HepG2 (cell line): ENCODE measurements around the gene GRB10. TPM values are rescaled to one million over a fixed set of nuclear protein-coding genes. Genes with fewer than 3 reads are reported as not detected.

ENCODE experiments used
- ATAC-seq: fragments of 200-7000 bp; cut with Tn5 transposase; 3 replicates; pipeline ENCODE4 v1.9.1; 2020; ENCODE audit warnings: mild to moderate bottlenecking, moderate library complexity
- BruUV-seq: library from RNA; stranded (reverse); fragments of 400-500 nt; replicated peaks from 2 replicates; lab custom pipeline; 2021; lab: Mats Ljungman, UMichigan
- CTCF ChIA-PET: fragments of 300-600 bp; formaldehyde crosslinking; extraction: SDS; loops from one replicate; lab custom pipeline; 2021; ENCODE audit warnings: low total read pairs, inconsistent platforms, low intra/inter-chr PET ratio; lab: Yijun Ruan, JAX
- POLR2A ChIA-PET: fragments of 350-600 bp; sonication (Branson Sonifier 250); formaldehyde crosslinking; loops from one replicate; lab custom pipeline; 2020; ENCODE audit warnings: antibody characterized with exemption, inconsistent platforms; lab: Yijun Ruan, JAX
- DNase-seq: peaks from one replicate; pipeline ENCODE4 v3.0.0-alpha.2; 2015; ENCODE audit warnings: low spot score
- FAIRE-seq: peaks from 3 replicates; lab custom pipeline; 2011; peaks lifted over from hg19 to GRCh38; lab: Jason Lieb, UNC
- H2AFZ ChIP-seq: one replicate; pipeline ENCODE4 v1.6.1; 2011; ENCODE audit warnings: low read length, inconsistent platforms
- H3K27ac ChIP-seq: fragments of 300-600 bp; 3 replicates; pipeline ENCODE4 v1.8.0; 2011; ENCODE audit warnings: mixed run types, mild to moderate bottlenecking, mixed read lengths, low read length, inconsistent platforms; ENCODE audit not compliant: insufficient read depth; ENCODE audit errors: extremely low read length
- H3K27me3 ChIP-seq, 2 experiments: fragments of 200-600 bp in 1 of 2; 2 replicates in 1 of 2; 3 replicates in 1 of 2; pipeline versions ENCODE4 v1.6.0 to v1.8.0; 2011; ENCODE audit warnings: low read length in 2 of 2, mild to moderate bottlenecking in 2 of 2, moderate library complexity in 2 of 2, inconsistent platforms in 1 of 2; ENCODE audit not compliant: insufficient read depth in 2 of 2, control insufficient read depth in 1 of 2
- H3K36me3 ChIP-seq, 2 experiments: fragments of 200-600 bp in 1 of 2; replicated peaks in 1 of 2; 2 replicates in 1 of 2; 3 replicates in 1 of 2; pipeline versions ENCODE4 v1.5.1 to v1.8.0; 2011; ENCODE audit warnings: low read length in 2 of 2, inconsistent platforms in 1 of 2; ENCODE audit not compliant: insufficient read depth in 2 of 2, control insufficient read depth in 1 of 2
- H3K4me1 ChIP-seq: 2 replicates; pipeline ENCODE4 v1.5.1; 2012; ENCODE audit warnings: low read length, inconsistent platforms; ENCODE audit not compliant: insufficient read depth
- H3K4me2 ChIP-seq: 2 replicates; pipeline ENCODE4 v1.6.0; 2011; ENCODE audit warnings: low read depth, low read length, inconsistent platforms
- H3K4me3 ChIP-seq, 3 experiments: fragments of 200-600 bp in 1 of 3; sonication (generic), shearing (Covaris generic) in 1 of 3; replicated peaks in 1 of 3; 2 replicates each; pipeline ENCODE4 v1.5.1; 2011 to 2016; ENCODE audit warnings: low read length in 3 of 3, inconsistent platforms in 2 of 3, low read depth in 2 of 3, mild to moderate bottlenecking in 2 of 3, control low read depth in 1 of 3, mixed read lengths in 1 of 3; ENCODE audit not compliant: insufficient read depth in 1 of 3
- H3K79me2 ChIP-seq: one replicate; pipeline ENCODE4 v1.6.1; 2011; ENCODE audit warnings: low read length, inconsistent platforms; ENCODE audit not compliant: insufficient read depth
- H3K9ac ChIP-seq: 2 replicates; pipeline ENCODE4 v1.6.0; 2011; ENCODE audit warnings: mild to moderate bottlenecking, low read depth, low read length, inconsistent platforms; ENCODE audit not compliant: insufficient read depth
- H3K9me3 ChIP-seq: 2 replicates; pipeline ENCODE4 v1.5.1; 2012; ENCODE audit warnings: mild to moderate bottlenecking, low read length
- H4K20me1 ChIP-seq: 2 replicates; pipeline ENCODE4 v1.6.0; 2011; ENCODE audit warnings: inconsistent platforms, mild to moderate bottlenecking, low read length, moderate library complexity; ENCODE audit not compliant: insufficient read depth
- HNRNPLL ChIP-seq: fragments of 200-400 bp; formaldehyde crosslinking; IDR thresholded peaks from 2 replicates; pipeline ENCODE4 v1.6.1; 2017; ENCODE audit warnings: mild to moderate bottlenecking, low read depth, low read length; ENCODE audit not compliant: poor library complexity, severe bottlenecking
- KDM1A ChIP-seq: IDR thresholded peaks from 2 replicates; pipeline ENCODE4 v1.6.1; 2016; ENCODE audit warnings: missing compliant biosample characterization
- TBL1XR1 ChIP-seq: fragments of 150-350 bp; IDR thresholded peaks from 2 replicates; pipeline ENCODE4 v1.6.1; 2014; ENCODE audit warnings: borderline replicate concordance, low read length; ENCODE audit not compliant: partially characterized antibody
- TBX3 ChIP-seq: fragments of 450-650 bp; IDR thresholded peaks from 2 replicates; pipeline ENCODE4 v1.6.1; 2017; ENCODE audit warnings: antibody characterized with exemption, mild to moderate bottlenecking, inconsistent platforms, borderline replicate concordance
- ZFP37 ChIP-seq: sonication (generic); formaldehyde crosslinking; IDR thresholded peaks from 2 replicates; pipeline ENCODE4 v1.4.0; 2020; ENCODE audit warnings: missing genetic modification reagents, borderline replicate concordance
- ZNF766 ChIP-seq: sonication (generic); formaldehyde crosslinking; IDR thresholded peaks from 2 replicates; pipeline ENCODE4 v1.5.0; 2020; ENCODE audit warnings: missing genetic modification reagents, borderline replicate concordance
- in situ Hi-C: cut with HindIII; loops from 2 replicates; pipeline ENCODE4 v1.10.0; 2017; ENCODE audit warnings: low pct_unique_long_range_greater_than_20kb; ENCODE audit not compliant: extremely low pct_ligation_motif_present
- intact Hi-C: fragments of 100-400 bp; cut with micrococcal nuclease; formaldehyde crosslinking; loops from one replicate; pipeline ENCODE4 v1.10.0; 2022; ENCODE audit not compliant: unreplicated experiment
- polyA plus RNA-seq, 8 experiments: library from polyadenylated mRNA; depleted of rRNA in 3 of 8; stranded (reverse) in 7 of 8; unstranded in 1 of 8; fragments of >200 nt; fragmentation: Illumina TruSeq in 4 of 8; extraction: Trizol in 4 of 8; gene quantifications; 2 replicates each; pipeline versions ENCODE4 v1.2.1 to v1.2.3, GENCODE V29; 2011 to 2016; ENCODE audit warnings: low read depth in 4 of 8, missing spikeins in 1 of 8, mixed read lengths in 1 of 8; ENCODE audit not compliant: insufficient read depth in 1 of 8
- total RNA-seq, 5 experiments: library from RNA; depleted of rRNA; stranded (reverse); fragments of >200 nt; fragmentation: Illumina TruSeq; extraction: Trizol; gene quantifications; 2 replicates each; pipeline ENCODE4 v1.2.3, GENCODE V29; 2016; ENCODE audit warnings: low read depth in 1 of 5
- TF ChIP-seq, protein P1 (sequence below): sonication (generic); formaldehyde crosslinking; IDR thresholded peaks from 2 replicates; pipeline ENCODE4 v1.9.0; 2021; ENCODE audit warnings: mild to moderate bottlenecking, missing genetic modification reagents
- TF ChIP-seq, protein P2 (sequence below): sonication (generic); formaldehyde crosslinking; conservative IDR thresholded peaks from 2 replicates; pipeline ENCODE4 v1.4.0; 2020; ENCODE audit warnings: missing genetic modification reagents

Gene GRB10
- total and polyA plus RNA-seq, 2 of the 13 experiments (the other 11 are each of a cell fraction or from before 2014, with no cell fraction given), result 4.0 to 6.8 TPM

DNA sequence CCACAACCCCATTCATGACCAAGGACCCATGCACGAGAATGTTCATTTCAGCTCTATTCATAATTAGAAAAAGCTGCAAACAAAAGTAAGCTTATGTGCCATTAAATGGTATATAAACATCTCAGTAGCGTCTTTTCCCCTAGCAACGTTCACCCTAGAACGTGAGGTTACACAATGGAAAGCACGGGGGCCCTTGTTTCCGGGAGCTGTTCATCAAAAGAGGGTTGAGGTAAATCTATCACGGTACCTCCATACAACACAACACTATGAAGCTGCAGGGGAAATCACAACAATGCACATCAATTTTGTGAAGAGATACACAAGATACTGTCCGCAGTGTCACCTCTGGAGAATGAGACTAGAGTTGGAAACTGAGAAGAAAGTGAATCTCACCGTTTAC, 136.6 kb downstream of the GRB10 start (continued):
- TF ChIP-seq HNRNPLL (no peak), TBL1XR1 (no peak), ZFP37 (CRISPR knock-in tag) (no peak)
- TF ChIP-seq, all 625 proteins: peak for 0

- Histone ChIP-seq H3K9ac (no peak overlapping the region), H3K36me3 (no peaks in the 10 kb centered on the region), H3K27ac (no peak overlapping the region), H3K4me2 (no peak overlapping the region), H3K4me1 (peaks cover 14% of the 10 kb centered on the region)
- POLR2A ChIA-PET, result no interaction called here
- BruUV-seq, result no TSS peak
- TF ChIP-seq ZNF766 (CRISPR knock-in tag) (no peak), TBX3 (no peak), KDM1A (CRISPR knock-in tag) (no peak)
- TF ChIP-seq, protein P1, sequence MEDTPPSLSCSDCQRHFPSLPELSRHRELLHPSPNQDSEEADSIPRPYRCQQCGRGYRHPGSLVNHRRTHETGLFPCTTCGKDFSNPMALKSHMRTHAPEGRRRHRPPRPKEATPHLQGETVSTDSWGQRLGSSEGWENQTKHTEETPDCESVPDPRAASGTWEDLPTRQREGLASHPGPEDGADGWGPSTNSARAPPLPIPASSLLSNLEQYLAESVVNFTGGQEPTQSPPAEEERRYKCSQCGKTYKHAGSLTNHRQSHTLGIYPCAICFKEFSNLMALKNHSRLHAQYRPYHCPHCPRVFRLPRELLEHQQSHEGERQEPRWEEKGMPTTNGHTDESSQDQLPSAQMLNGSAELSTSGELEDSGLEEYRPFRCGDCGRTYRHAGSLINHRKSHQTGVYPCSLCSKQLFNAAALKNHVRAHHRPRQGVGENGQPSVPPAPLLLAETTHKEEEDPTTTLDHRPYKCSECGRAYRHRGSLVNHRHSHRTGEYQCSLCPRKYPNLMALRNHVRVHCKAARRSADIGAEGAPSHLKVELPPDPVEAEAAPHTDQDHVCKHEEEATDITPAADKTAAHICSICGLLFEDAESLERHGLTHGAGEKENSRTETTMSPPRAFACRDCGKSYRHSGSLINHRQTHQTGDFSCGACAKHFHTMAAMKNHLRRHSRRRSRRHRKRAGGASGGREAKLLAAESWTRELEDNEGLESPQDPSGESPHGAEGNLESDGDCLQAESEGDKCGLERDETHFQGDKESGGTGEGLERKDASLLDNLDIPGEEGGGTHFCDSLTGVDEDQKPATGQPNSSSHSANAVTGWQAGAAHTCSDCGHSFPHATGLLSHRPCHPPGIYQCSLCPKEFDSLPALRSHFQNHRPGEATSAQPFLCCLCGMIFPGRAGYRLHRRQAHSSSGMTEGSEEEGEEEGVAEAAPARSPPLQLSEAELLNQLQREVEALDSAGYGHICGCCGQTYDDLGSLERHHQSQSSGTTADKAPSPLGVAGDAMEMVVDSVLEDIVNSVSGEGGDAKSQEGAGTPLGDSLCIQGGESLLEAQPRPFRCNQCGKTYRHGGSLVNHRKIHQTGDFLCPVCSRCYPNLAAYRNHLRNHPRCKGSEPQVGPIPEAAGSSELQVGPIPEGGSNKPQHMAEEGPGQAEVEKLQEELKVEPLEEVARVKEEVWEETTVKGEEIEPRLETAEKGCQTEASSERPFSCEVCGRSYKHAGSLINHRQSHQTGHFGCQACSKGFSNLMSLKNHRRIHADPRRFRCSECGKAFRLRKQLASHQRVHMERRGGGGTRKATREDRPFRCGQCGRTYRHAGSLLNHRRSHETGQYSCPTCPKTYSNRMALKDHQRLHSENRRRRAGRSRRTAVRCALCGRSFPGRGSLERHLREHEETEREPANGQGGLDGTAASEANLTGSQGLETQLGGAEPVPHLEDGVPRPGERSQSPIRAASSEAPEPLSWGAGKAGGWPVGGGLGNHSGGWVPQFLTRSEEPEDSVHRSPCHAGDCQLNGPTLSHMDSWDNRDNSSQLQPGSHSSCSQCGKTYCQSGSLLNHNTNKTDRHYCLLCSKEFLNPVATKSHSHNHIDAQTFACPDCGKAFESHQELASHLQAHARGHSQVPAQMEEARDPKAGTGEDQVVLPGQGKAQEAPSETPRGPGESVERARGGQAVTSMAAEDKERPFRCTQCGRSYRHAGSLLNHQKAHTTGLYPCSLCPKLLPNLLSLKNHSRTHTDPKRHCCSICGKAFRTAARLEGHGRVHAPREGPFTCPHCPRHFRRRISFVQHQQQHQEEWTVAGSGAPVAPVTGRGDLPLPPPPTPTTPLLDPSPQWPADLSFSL (CRISPR knock-in tag), result no peak
- TF ChIP-seq, protein P2, sequence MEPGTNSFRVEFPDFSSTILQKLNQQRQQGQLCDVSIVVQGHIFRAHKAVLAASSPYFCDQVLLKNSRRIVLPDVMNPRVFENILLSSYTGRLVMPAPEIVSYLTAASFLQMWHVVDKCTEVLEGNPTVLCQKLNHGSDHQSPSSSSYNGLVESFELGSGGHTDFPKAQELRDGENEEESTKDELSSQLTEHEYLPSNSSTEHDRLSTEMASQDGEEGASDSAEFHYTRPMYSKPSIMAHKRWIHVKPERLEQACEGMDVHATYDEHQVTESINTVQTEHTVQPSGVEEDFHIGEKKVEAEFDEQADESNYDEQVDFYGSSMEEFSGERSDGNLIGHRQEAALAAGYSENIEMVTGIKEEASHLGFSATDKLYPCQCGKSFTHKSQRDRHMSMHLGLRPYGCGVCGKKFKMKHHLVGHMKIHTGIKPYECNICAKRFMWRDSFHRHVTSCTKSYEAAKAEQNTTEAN (CRISPR knock-in tag), result no peak
- TF ChIP-seq, all 625 proteins: peak for 0
- intact Hi-C loops, result no loop called here
- in situ Hi-C loops, result no loop called here
- ATAC-seq (no peak), FAIRE-seq (no peak), DNase-seq (no peak)
- Histone ChIP-seq H3K27me3 (no peaks in the 10 kb centered on the region), H3K79me2 (no peaks in the 10 kb centered on the region), H3K9me3 (no peaks in the 10 kb centered on the region), H4K20me1 (no peaks in the 10 kb centered on the region), H3K4me3 (no peak overlapping the region), H2AFZ (no peak overlapping the region)
- CTCF ChIA-PET, result no interaction called here
Measured at GRCh38 chr7:50645186-50645585, 137.5 kb downstream of the GRB10 start.
